WTC11 (cell line): ENCODE measurements around the gene PPP1R2. TPM values are rescaled to one million over a fixed set of nuclear protein-coding genes. Genes with fewer than 3 reads are reported as not detected.

ENCODE experiments used
- ATAC-seq: fragments of 200-7000 bp; cut with Tn5 transposase; 2 replicates; pipeline ENCODE4 v1.10.0; 2021; ENCODE audit warnings: mild to moderate bottlenecking, moderate library complexity
- CTCF ChIA-PET: fragments of 300-600 bp; sonication (Branson Sonifier 250); formaldehyde crosslinking; loops from one replicate; lab custom pipeline; 2021; ENCODE audit warnings: antibody characterized with exemption; lab: Charles Lee
- POLR2A ChIA-PET: fragments of 350-600 bp; sonication (Branson Sonifier 250); formaldehyde crosslinking; loops from one replicate; lab custom pipeline; 2021; ENCODE audit warnings: antibody characterized with exemption; lab: Charles Lee
- DNase-seq: peaks from one replicate; pipeline ENCODE4 v3.0.0; 2021; ENCODE audit warnings: low spot score
- H3K27ac Mint-ChIP-seq: 2 replicates; pipeline ENCODE4 v1.8.0; 2021; ENCODE audit warnings: mixed read lengths
- H3K27me3 Mint-ChIP-seq: 2 replicates; pipeline ENCODE4 v1.8.0; 2021; ENCODE audit warnings: low read depth, mild to moderate bottlenecking, moderate library complexity, mixed read lengths
- H3K36me3 Mint-ChIP-seq: 2 replicates; pipeline ENCODE4 v1.8.0; 2021; ENCODE audit warnings: mixed read lengths
- H3K4me1 Mint-ChIP-seq: 2 replicates; pipeline ENCODE4 v1.8.0; 2022; ENCODE audit warnings: mixed read lengths
- H3K4me3 Mint-ChIP-seq: 2 replicates; pipeline ENCODE4 v1.8.0; 2021; ENCODE audit warnings: mild to moderate bottlenecking, moderate library complexity, mixed read lengths
- H3K9me3 Mint-ChIP-seq: 2 replicates; pipeline ENCODE4 v1.8.0; 2021; ENCODE audit warnings: mixed read lengths
- CREM ChIP-seq: sonication (generic); formaldehyde crosslinking; IDR thresholded peaks from 2 replicates; pipeline ENCODE4 v1.8.1; 2022; ENCODE audit warnings: mild to moderate bottlenecking, missing genetic modification reagents, moderate library complexity
- ELF4 ChIP-seq: sonication (generic); formaldehyde crosslinking; IDR thresholded peaks from 2 replicates; pipeline ENCODE4 v1.8.1; 2022; ENCODE audit warnings: low read depth, mild to moderate bottlenecking, moderate library complexity, missing genetic modification reagents
- ETV6 ChIP-seq: sonication (generic); formaldehyde crosslinking; IDR thresholded peaks from 2 replicates; pipeline ENCODE4 v1.8.1; 2022; ENCODE audit warnings: mild to moderate bottlenecking, missing genetic modification reagents
- GABPB1 ChIP-seq: sonication (generic); formaldehyde crosslinking; IDR thresholded peaks from 2 replicates; pipeline ENCODE4 v1.8.1; 2023; ENCODE audit warnings: mild to moderate bottlenecking, missing genetic modification reagents
- NFATC4 ChIP-seq: fragments of 250-450 bp; sonication (Bioruptor Pico); IDR thresholded peaks from 2 replicates; pipeline ENCODE4 v1.9.0; 2021; ENCODE audit warnings: mild to moderate bottlenecking
- PRRX2 ChIP-seq: fragments of 250-450 bp; sonication (Bioruptor Pico); IDR thresholded peaks from 2 replicates; pipeline ENCODE4 v1.8.0; 2021; ENCODE audit warnings: mild to moderate bottlenecking
- SMAD4 ChIP-seq: sonication (generic); formaldehyde crosslinking; IDR thresholded peaks from 2 replicates; pipeline ENCODE4 v1.8.0; 2022; ENCODE audit warnings: mild to moderate bottlenecking, missing genetic modification reagents
- ZNF317 ChIP-seq: sonication (generic); formaldehyde crosslinking; IDR thresholded peaks from 2 replicates; pipeline ENCODE4 v1.8.1; 2023; ENCODE audit warnings: low read depth, mild to moderate bottlenecking, moderate library complexity, missing genetic modification reagents, borderline replicate concordance
- total RNA-seq: library from RNA; stranded (reverse); gene quantifications from 3 replicates; pipeline ENCODE4 v1.2.3, GENCODE V29; 2021
- TF ChIP-seq, protein P1 (sequence below): sonication (generic); formaldehyde crosslinking; conservative IDR thresholded peaks from 2 replicates; pipeline ENCODE4 v1.8.1; 2023; ENCODE audit warnings: mild to moderate bottlenecking, low read depth, missing genetic modification reagents, moderate library complexity
- TF ChIP-seq, protein P2 (sequence below): fragments of 250-450 bp; sonication (Bioruptor Pico); conservative IDR thresholded peaks from 2 replicates; pipeline ENCODE4 v1.9.0; 2021; ENCODE audit warnings: mild to moderate bottlenecking
- TF ChIP-seq, protein P3 (sequence below): sonication (generic); formaldehyde crosslinking; IDR thresholded peaks from 2 replicates; pipeline ENCODE4 v1.8.1; 2023; ENCODE audit warnings: mild to moderate bottlenecking, missing genetic modification reagents, borderline replicate concordance
- TF ChIP-seq, protein P4 (sequence below): sonication (generic); formaldehyde crosslinking; IDR thresholded peaks from 2 replicates; pipeline ENCODE4 v1.8.1; 2022; ENCODE audit warnings: mild to moderate bottlenecking, missing genetic modification reagents, moderate library complexity, borderline replicate concordance
- TF ChIP-seq, protein P5 (sequence below): sonication (generic); formaldehyde crosslinking; IDR thresholded peaks from 2 replicates; pipeline ENCODE4 v1.8.1; 2023; ENCODE audit warnings: mild to moderate bottlenecking, missing genetic modification reagents, moderate library complexity
- TF ChIP-seq, protein P6 (sequence below): sonication (generic); formaldehyde crosslinking; IDR thresholded peaks from 2 replicates; pipeline ENCODE4 v1.8.0; 2022; ENCODE audit warnings: mild to moderate bottlenecking, missing genetic modification reagents
- TF ChIP-seq, protein P7 (sequence below): sonication (generic); formaldehyde crosslinking; IDR thresholded peaks from 2 replicates; pipeline ENCODE4 v1.8.0; 2022; ENCODE audit warnings: mild to moderate bottlenecking, missing genetic modification reagents
- TF ChIP-seq, protein P8 (sequence below): sonication (generic); formaldehyde crosslinking; conservative IDR thresholded peaks from 2 replicates; pipeline ENCODE4 v1.8.1; 2022; ENCODE audit warnings: mild to moderate bottlenecking, missing genetic modification reagents

PPP1R2 gene
- total RNA-seq, 1 experiment from 2014 or later, result 28.1 TPM

DNA sequence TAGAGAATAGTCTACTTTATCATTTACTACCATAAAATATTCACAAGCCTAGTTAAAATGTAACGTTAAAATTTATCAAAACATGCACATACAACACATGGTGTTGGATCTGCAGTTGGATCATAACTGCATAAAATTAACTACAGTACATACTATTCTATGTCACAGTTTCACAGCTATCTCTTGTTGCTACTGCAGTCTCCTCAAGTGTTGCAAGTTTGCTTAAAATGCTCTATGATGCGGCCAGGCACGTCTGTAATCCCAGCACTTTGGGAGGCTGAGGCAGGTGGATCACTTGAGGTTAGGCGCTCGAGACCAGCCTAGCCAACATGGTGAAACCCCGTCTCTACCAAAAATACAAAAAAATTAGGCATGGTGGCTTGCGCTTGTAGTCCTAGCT lies 10.3 kb downstream of the PPP1R2 start:
- TF ChIP-seq, protein P1, sequence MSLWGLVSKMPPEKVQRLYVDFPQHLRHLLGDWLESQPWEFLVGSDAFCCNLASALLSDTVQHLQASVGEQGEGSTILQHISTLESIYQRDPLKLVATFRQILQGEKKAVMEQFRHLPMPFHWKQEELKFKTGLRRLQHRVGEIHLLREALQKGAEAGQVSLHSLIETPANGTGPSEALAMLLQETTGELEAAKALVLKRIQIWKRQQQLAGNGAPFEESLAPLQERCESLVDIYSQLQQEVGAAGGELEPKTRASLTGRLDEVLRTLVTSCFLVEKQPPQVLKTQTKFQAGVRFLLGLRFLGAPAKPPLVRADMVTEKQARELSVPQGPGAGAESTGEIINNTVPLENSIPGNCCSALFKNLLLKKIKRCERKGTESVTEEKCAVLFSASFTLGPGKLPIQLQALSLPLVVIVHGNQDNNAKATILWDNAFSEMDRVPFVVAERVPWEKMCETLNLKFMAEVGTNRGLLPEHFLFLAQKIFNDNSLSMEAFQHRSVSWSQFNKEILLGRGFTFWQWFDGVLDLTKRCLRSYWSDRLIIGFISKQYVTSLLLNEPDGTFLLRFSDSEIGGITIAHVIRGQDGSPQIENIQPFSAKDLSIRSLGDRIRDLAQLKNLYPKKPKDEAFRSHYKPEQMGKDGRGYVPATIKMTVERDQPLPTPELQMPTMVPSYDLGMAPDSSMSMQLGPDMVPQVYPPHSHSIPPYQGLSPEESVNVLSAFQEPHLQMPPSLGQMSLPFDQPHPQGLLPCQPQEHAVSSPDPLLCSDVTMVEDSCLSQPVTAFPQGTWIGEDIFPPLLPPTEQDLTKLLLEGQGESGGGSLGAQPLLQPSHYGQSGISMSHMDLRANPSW (CRISPR knock-in tag), result no peak
- TF ChIP-seq, protein P2, sequence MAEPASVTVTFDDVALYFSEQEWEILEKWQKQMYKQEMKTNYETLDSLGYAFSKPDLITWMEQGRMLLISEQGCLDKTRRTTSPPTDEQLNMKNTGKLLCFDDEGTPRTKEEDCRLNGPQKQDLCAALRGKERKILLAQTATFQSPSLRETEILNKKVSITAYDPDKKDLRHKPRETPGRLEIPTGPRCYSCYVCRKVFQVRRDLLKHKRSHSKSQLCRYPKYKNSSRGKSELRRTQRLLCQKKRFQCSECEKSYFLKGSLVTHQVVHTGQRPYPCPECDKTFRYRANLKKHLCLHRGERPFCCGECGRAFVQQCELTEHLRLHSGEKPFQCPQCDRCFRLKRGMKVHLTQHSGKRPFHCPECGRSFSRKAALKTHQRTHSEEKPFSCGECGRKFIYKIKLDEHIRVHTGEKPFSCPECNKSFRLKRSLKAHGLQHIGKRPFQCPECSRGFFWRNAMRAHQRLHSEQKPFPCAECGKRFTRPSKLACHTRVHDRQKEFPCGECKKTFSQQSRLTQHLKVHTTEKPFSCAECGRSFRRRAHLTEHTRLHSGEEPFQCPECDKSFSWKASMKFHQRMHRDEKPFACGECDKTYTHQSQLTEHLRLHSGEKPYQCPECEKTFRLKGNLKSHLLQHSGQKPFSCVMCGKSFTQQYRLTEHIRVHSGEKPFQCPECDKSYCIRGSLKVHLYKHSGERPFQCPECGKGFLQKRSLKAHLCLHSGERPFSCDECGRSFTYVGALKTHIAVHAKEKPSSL, result no peak
- TF ChIP-seq SMAD4 (CRISPR knock-in tag) (no peak), PRRX2 (CRISPR knock-in tag) (no peak), GABPB1 (no peak), NFATC4 (CRISPR knock-in tag) (no peak), ZNF317 (CRISPR knock-in tag) (no peak), ETV6 (CRISPR knock-in tag) (no peak), CREM (CRISPR knock-in tag) (no peak), ELF4 (CRISPR knock-in tag) (no peak)
- TF ChIP-seq, protein P3, sequence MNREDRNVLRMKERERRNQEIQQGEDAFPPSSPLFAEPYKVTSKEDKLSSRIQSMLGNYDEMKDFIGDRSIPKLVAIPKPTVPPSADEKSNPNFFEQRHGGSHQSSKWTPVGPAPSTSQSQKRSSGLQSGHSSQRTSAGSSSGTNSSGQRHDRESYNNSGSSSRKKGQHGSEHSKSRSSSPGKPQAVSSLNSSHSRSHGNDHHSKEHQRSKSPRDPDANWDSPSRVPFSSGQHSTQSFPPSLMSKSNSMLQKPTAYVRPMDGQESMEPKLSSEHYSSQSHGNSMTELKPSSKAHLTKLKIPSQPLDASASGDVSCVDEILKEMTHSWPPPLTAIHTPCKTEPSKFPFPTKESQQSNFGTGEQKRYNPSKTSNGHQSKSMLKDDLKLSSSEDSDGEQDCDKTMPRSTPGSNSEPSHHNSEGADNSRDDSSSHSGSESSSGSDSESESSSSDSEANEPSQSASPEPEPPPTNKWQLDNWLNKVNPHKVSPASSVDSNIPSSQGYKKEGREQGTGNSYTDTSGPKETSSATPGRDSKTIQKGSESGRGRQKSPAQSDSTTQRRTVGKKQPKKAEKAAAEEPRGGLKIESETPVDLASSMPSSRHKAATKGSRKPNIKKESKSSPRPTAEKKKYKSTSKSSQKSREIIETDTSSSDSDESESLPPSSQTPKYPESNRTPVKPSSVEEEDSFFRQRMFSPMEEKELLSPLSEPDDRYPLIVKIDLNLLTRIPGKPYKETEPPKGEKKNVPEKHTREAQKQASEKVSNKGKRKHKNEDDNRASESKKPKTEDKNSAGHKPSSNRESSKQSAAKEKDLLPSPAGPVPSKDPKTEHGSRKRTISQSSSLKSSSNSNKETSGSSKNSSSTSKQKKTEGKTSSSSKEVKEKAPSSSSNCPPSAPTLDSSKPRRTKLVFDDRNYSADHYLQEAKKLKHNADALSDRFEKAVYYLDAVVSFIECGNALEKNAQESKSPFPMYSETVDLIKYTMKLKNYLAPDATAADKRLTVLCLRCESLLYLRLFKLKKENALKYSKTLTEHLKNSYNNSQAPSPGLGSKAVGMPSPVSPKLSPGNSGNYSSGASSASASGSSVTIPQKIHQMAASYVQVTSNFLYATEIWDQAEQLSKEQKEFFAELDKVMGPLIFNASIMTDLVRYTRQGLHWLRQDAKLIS, result no peak
- TF ChIP-seq, protein P4, sequence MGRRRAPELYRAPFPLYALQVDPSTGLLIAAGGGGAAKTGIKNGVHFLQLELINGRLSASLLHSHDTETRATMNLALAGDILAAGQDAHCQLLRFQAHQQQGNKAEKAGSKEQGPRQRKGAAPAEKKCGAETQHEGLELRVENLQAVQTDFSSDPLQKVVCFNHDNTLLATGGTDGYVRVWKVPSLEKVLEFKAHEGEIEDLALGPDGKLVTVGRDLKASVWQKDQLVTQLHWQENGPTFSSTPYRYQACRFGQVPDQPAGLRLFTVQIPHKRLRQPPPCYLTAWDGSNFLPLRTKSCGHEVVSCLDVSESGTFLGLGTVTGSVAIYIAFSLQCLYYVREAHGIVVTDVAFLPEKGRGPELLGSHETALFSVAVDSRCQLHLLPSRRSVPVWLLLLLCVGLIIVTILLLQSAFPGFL, result no peak
- TF ChIP-seq, protein P5, sequence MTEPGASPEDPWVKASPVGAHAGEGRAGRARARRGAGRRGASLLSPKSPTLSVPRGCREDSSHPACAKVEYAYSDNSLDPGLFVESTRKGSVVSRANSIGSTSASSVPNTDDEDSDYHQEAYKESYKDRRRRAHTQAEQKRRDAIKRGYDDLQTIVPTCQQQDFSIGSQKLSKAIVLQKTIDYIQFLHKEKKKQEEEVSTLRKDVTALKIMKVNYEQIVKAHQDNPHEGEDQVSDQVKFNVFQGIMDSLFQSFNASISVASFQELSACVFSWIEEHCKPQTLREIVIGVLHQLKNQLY (CRISPR knock-in tag), result no peak
- TF ChIP-seq, protein P6, sequence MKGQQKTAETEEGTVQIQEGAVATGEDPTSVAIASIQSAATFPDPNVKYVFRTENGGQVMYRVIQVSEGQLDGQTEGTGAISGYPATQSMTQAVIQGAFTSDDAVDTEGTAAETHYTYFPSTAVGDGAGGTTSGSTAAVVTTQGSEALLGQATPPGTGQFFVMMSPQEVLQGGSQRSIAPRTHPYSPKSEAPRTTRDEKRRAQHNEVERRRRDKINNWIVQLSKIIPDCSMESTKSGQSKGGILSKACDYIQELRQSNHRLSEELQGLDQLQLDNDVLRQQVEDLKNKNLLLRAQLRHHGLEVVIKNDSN (CRISPR knock-in tag), result no peak
- TF ChIP-seq, protein P7, sequence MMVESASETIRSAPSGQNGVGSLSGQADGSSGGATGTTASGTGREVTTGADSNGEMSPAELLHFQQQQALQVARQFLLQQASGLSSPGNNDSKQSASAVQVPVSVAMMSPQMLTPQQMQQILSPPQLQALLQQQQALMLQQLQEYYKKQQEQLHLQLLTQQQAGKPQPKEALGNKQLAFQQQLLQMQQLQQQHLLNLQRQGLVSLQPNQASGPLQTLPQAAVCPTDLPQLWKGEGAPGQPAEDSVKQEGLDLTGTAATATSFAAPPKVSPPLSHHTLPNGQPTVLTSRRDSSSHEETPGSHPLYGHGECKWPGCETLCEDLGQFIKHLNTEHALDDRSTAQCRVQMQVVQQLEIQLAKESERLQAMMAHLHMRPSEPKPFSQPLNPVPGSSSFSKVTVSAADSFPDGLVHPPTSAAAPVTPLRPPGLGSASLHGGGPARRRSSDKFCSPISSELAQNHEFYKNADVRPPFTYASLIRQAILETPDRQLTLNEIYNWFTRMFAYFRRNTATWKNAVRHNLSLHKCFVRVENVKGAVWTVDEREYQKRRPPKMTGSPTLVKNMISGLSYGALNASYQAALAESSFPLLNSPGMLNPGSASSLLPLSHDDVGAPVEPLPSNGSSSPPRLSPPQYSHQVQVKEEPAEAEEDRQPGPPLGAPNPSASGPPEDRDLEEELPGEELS (CRISPR knock-in tag), result no peak
- TF ChIP-seq, protein P8, sequence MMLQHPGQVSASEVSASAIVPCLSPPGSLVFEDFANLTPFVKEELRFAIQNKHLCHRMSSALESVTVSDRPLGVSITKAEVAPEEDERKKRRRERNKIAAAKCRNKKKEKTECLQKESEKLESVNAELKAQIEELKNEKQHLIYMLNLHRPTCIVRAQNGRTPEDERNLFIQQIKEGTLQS (CRISPR knock-in tag), result no peak
- ATAC-seq, result no peak
- Mint-ChIP-seq H3K4me1 (no peaks in the 10 kb centered on the region), H3K9me3 (peaks cover 5% of the 10 kb centered on the region; the same call in 1 of the 2 replicates), H3K4me3 (no peak overlapping the region), H3K27me3 (no peaks in the 10 kb centered on the region), H3K27ac (no peak overlapping the region), H3K36me3 (no peaks in the 10 kb centered on the region)
- POLR2A ChIA-PET, result no interaction called here
- DNase-seq, result no peak
- CTCF ChIA-PET, result interaction anchor here (0.7 to 3.4 kb wide), 3 partner anchors 239 to 262 kb away, joined by 3 to 12 read pairs (median 4); partner anchors contain the start of gene XXYLT1
